GM23248 (cell line): Measurements from ENCODE around the gene KCNMB4. TPM values are rescaled to one million over a fixed set of nuclear protein-coding genes. Genes with fewer than 3 reads are reported as not detected.
A peak's percentile ranks its signal among the peaks of the same experiment; 100 is the strongest.

Source experiments
- DNase-seq: peaks from one replicate; pipeline ENCODE4 v3.0.0-alpha.2; 2015
- H2AFZ ChIP-seq: fragments of 200-600 bp; sonication (generic); 2 replicates; pipeline ENCODE4 v1.6.1; 2016; ENCODE audit warnings: antibody characterized with exemption
- H3F3A ChIP-seq: fragments of 200-600 bp; sonication (generic); 2 replicates; pipeline ENCODE4 v1.6.1; 2016; ENCODE audit warnings: mild to moderate bottlenecking, antibody characterized with exemption, mixed run types; ENCODE audit not compliant: insufficient read depth
- H3K27ac ChIP-seq: fragments of 200-600 bp; sonication (generic); 2 replicates; pipeline ENCODE4 v1.5.1; 2016; ENCODE audit warnings: mild to moderate bottlenecking
- H3K27me3 ChIP-seq: fragments of 200-600 bp; sonication (generic); replicated peaks from 2 replicates; pipeline ENCODE4 v1.6.1; 2016; ENCODE audit warnings: mild to moderate bottlenecking; ENCODE audit not compliant: insufficient read depth
- H3K36me3 ChIP-seq: fragments of 200-600 bp; sonication (generic); 2 replicates; pipeline ENCODE4 v1.6.1; 2016; ENCODE audit warnings: low read depth, mild to moderate bottlenecking
- H3K4me1 ChIP-seq: fragments of 200-600 bp; sonication (generic); 2 replicates; pipeline ENCODE4 v1.6.1; 2016; ENCODE audit warnings: mild to moderate bottlenecking; ENCODE audit not compliant: insufficient read depth
- H3K4me2 ChIP-seq: fragments of 200-600 bp; sonication (generic); one replicate; pipeline ENCODE4 v1.6.1; 2016; ENCODE audit warnings: mild to moderate bottlenecking; ENCODE audit not compliant: unreplicated experiment
- H3K4me3 ChIP-seq: fragments of 200-600 bp; sonication (generic); 2 replicates; pipeline ENCODE4 v1.5.1; 2016; ENCODE audit warnings: mild to moderate bottlenecking
- H3K79me2 ChIP-seq: fragments of 200-600 bp; sonication (generic); 2 replicates; pipeline ENCODE4 v1.6.1; 2016; ENCODE audit warnings: mild to moderate bottlenecking; ENCODE audit not compliant: insufficient read depth
- H3K9ac ChIP-seq: fragments of 200-600 bp; sonication (generic); 2 replicates; pipeline ENCODE4 v1.6.1; 2016; ENCODE audit warnings: mild to moderate bottlenecking
- H3K9me2 ChIP-seq: fragments of 200-600 bp; sonication (generic); 2 replicates; pipeline ENCODE4 v1.6.1; 2016; ENCODE audit warnings: mixed run types, mild to moderate bottlenecking, moderate library complexity; ENCODE audit not compliant: insufficient read depth
- H3K9me3 ChIP-seq: fragments of 200-600 bp; sonication (generic); one replicate; pipeline ENCODE4 v1.6.1; 2017; ENCODE audit warnings: low read depth
- H4K20me1 ChIP-seq: fragments of 200-600 bp; sonication (generic); 2 replicates; pipeline ENCODE4 v1.6.0; 2016; ENCODE audit not compliant: insufficient read depth
- EZH2 ChIP-seq: fragments of 200-600 bp; sonication (generic); IDR thresholded peaks from 2 replicates; pipeline ENCODE4 v1.6.1; 2018; ENCODE audit warnings: antibody characterized with exemption, mild to moderate bottlenecking; ENCODE audit not compliant: insufficient read depth, poor library complexity, severe bottlenecking
- EZH2phosphoT487 ChIP-seq: fragments of 200-600 bp; sonication (generic); IDR thresholded peaks from 2 replicates; pipeline ENCODE4 v1.6.1; 2018; ENCODE audit warnings: antibody characterized with exemption, moderate library complexity, mild to moderate bottlenecking, low read depth; ENCODE audit not compliant: insufficient read depth
- WGBS, 2 experiments: methylation state at CpG; one replicate each; pipeline ENCODE4 v1.1.6; 2015 to 2017; ENCODE audit warnings: low lambda C conversion rate in 2 of 2, low coverage in 1 of 2; ENCODE audit errors: missing lambda C conversion rate in 2 of 2; 5-methylcytosine and 5-hydroxymethylcytosine counted together
- in situ Hi-C: fragments of 300-500 bp; cut with MboI; formaldehyde crosslinking; loops from 2 replicates; pipeline ENCODE4 v1.15.0; 2020
- polyA plus RNA-seq: library from polyadenylated mRNA; unstranded; fragments of >200 nt; fragmentation: Nextera tagmentation; extraction: Ambion mirVana; gene quantifications from 2 replicates; pipeline ENCODE4 v1.2.1, GENCODE V29; 2016
- total RNA-seq: library from RNA; depleted of rRNA; stranded (reverse); fragments of >200 nt; shearing (Covaris generic); gene quantifications from 2 replicates; pipeline ENCODE4 v1.2.3, GENCODE V29; 2014; rRNA removed

The KCNMB4 gene, protein sequence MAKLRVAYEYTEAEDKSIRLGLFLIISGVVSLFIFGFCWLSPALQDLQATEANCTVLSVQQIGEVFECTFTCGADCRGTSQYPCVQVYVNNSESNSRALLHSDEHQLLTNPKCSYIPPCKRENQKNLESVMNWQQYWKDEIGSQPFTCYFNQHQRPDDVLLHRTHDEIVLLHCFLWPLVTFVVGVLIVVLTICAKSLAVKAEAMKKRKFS
- total RNA-seq (1.8 and 2.7 TPM in 2 replicates), polyA plus RNA-seq (1.2 and 1.7 TPM in 2 replicates)

DNA sequence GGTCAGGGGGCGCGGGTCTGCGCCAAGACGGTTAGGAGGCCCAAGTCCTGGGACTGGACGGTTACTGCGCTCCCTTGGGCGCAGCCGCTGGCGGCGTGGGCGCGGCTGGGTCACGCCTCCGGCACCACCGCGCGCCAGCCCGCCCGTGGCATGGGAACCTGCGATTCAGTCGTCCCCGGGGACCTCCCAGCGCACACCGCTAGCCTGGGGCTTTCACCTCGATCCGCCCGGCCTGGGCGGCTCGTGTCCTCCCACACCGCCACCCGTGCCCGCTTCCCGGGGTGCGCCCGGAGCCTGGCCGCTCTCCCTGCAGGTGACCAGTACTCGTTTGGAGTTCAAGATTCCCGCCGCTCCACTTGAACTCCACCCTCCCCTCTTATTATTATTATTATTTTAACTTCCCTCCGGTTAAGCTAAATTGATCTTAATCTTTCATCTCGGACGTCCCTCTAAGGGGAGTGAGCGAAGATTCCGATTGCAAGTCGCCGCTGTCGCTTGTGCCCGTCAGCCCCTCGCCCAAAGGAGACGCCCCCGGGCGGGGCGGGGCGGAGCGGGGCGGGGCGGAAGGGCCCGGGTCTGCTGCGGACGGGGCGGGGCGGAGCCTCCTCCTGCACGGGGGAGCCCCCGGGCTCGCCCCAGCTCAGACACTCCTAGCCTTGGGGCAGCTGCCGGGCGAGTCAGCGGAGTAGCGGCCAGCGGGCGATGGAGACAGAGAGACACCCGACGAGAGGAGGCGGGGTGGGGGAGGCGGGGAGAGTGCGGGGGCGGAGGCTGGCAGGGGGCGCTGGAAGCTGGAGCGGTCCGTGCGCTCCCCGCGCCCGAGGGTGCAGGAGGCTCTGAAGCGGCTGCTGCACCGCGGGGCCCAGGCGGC lies at the start of gene KCNMB4:
TSS of gene KCNMB4 (plus strand) at position 643 of the 871 bp plus-strand sequence. CDS start 445 bp downstream, outside the sequence.
- in situ Hi-C loops, result loop anchor here (25.0 kb wide), 1 partner anchor 346 kb away; no protein-coding TSS in a partner anchor
- H3K27ac ChIP-seq, result no peak within 1 kb of the TSS
- H3K9me3 ChIP-seq, result no peaks in the 10 kb centered on the region
- H3K9me2 ChIP-seq, result no peaks in the 10 kb centered on the region
- H2AFZ ChIP-seq, result peak within 1 kb of the TSS; percentile 97
- WGBS, 2 experiments, result 1 to 2% methylated on average over 54 to 84 of the region's 88 CpGs
- DNase-seq, result peak; percentile 68
- peak within 1 kb of the TSS; percentile 97 for H3K4me2 ChIP-seq
- H3K79me2 ChIP-seq, result no peaks in the 10 kb centered on the region
- H3F3A ChIP-seq, result peaks cover 18% of the 10 kb centered on the region; the same call in 1 of the 2 replicates
- peaks cover 8% of the 10 kb centered on the region; the same call in 1 of the 2 replicates for H3K27me3 ChIP-seq
- no peaks in the 10 kb centered on the region for H4K20me1 ChIP-seq
- TF ChIP-seq EZH2 (no peak), EZH2phosphoT487 (no peak)
- H3K4me3 ChIP-seq, result peak within 1 kb of the TSS; percentile 93
- no peaks in the 10 kb centered on the region for H3K36me3 ChIP-seq
- peak within 1 kb of the TSS; percentile 69 for H3K9ac ChIP-seq
- H3K4me1 ChIP-seq, result 0 out of 2 replicates have a peak, but pooled peaks cover 9% of the 10 kb centered on the region

GRCh38 chr12:70317781-70318180 lies 48.3 kb upstream of the KCNMB4 start:
- H3K9ac ChIP-seq, result no peak overlapping the region
- no peaks in the 10 kb centered on the region for H3K9me2 ChIP-seq
- no peak for DNase-seq
- TF ChIP-seq EZH2 (no peak), EZH2phosphoT487 (no peak)
- H3K9me3 ChIP-seq, result no peaks in the 10 kb centered on the region
- H3K27me3 ChIP-seq, result no peaks in the 10 kb centered on the region
- no peaks in the 10 kb centered on the region for H3K4me1 ChIP-seq
- H3K36me3 ChIP-seq, result peaks cover 6% of the 10 kb centered on the region
- H3K79me2 ChIP-seq, result peaks cover 90% of the 10 kb centered on the region
- H3K27ac ChIP-seq, result no peak overlapping the region
- 99% methylated on average over 3 of the region's 3 CpGs for WGBS, 2 experiments
- in situ Hi-C loops, result no loop called here
- H2AFZ ChIP-seq, result no peak overlapping the region
- no peaks in the 10 kb centered on the region; the same call in 1 of the 2 replicates for H4K20me1 ChIP-seq
- no peak overlapping the region for H3K4me3 ChIP-seq
- H3F3A ChIP-seq, result no peaks in the 10 kb centered on the region
- H3K4me2 ChIP-seq, result no peak overlapping the region

- in situ Hi-C loops, result no loop called here
- no peak overlapping the region for H3K4me2 ChIP-seq
- DNase-seq, result no peak
- H3K9me2 ChIP-seq, result no peaks in the 10 kb centered on the region
- H3F3A ChIP-seq, result no peaks in the 10 kb centered on the region
- H3K4me1 ChIP-seq, result no peaks in the 10 kb centered on the region
- peaks cover 9% of the 10 kb centered on the region for H3K36me3 ChIP-seq
- H3K4me3 ChIP-seq, result no peak overlapping the region
- WGBS, 2 experiments, result 97% methylated on average over 4 of the region's 4 CpGs
- TF ChIP-seq EZH2, result no peak
- no peak for TF ChIP-seq EZH2phosphoT487
- no peaks in the 10 kb centered on the region; the same call in 1 of the 2 replicates for H4K20me1 ChIP-seq
- H3K79me2 ChIP-seq, result peaks cover 89% of the 10 kb centered on the region
- no peaks in the 10 kb centered on the region for H3K9me3 ChIP-seq
- no peak overlapping the region for H3K9ac ChIP-seq
- H2AFZ ChIP-seq, result no peak overlapping the region
- H3K27ac ChIP-seq, result no peak overlapping the region
- no peaks in the 10 kb centered on the region for H3K27me3 ChIP-seq
Measured at GRCh38 chr12:70319605-70320004, 46.5 kb upstream of the KCNMB4 start.

- H3K4me1 ChIP-seq, result no peaks in the 10 kb centered on the region
- no peaks in the 10 kb centered on the region for H3F3A ChIP-seq
- H3K27me3 ChIP-seq, result no peaks in the 10 kb centered on the region
- no peak overlapping the region for H3K4me2 ChIP-seq
- H3K36me3 ChIP-seq, result peaks cover 14% of the 10 kb centered on the region
- no peak overlapping the region for H3K4me3 ChIP-seq
- no peak overlapping the region for H3K9ac ChIP-seq
- peaks cover 78% of the 10 kb centered on the region for H3K79me2 ChIP-seq
- no peak overlapping the region for H2AFZ ChIP-seq
- no peaks in the 10 kb centered on the region for H4K20me1 ChIP-seq
- in situ Hi-C loops, result no loop called here
- no peak for DNase-seq
- TF ChIP-seq EZH2 (no peak), EZH2phosphoT487 (no peak)
- H3K9me3 ChIP-seq, result no peaks in the 10 kb centered on the region
- no peaks in the 10 kb centered on the region for H3K9me2 ChIP-seq
- WGBS, 2 experiments, result 98 to 100% methylated on average over 2 of the region's 2 CpGs
- H3K27ac ChIP-seq, result no peak overlapping the region
Measured at GRCh38 chr12:70321191-70321590, 44.9 kb upstream of the KCNMB4 start.
